CD14-positive monocyte (primary cell): ENCODE measurements around the gene WTAP. TPM values are rescaled to one million over a fixed set of nuclear protein-coding genes. Genes with fewer than 3 reads are reported as not detected.

ENCODE experiments used
- DNase-seq, 3 donors: peaks; one replicate each; pipeline ENCODE4 v3.0.0-alpha.2; 2011 to 2022
- H2AFZ ChIP-seq: 2 replicates; pipeline ENCODE4 v1.6.0; 2012; ENCODE audit warnings: mild to moderate bottlenecking, low read depth, low read length, inconsistent platforms; ENCODE audit not compliant: insufficient read depth, poor library complexity, severe bottlenecking
- H3K27ac ChIP-seq, 2 donors: 1 replicate in 1 of 2; 2 replicates in 1 of 2; pipeline ENCODE4 v1.5.1; 2012 to 2013; ENCODE audit warnings: low read length in 2 of 2, control low read depth in 1 of 2, inconsistent platforms in 1 of 2, low read depth in 1 of 2, mild to moderate bottlenecking in 1 of 2
- H3K27me3 ChIP-seq, 2 donors: one replicate each; pipeline versions ENCODE4 v1.6.0 to v1.6.1; 2011 to 2013; ENCODE audit warnings: low read length in 2 of 2; ENCODE audit not compliant: control insufficient read depth in 2 of 2, insufficient read depth in 2 of 2
- H3K36me3 ChIP-seq, 2 donors: replicated peaks in 1 of 2; 1 replicate in 1 of 2; 2 replicates in 1 of 2; pipeline versions ENCODE4 v1.5.1 to v1.6.1; 2012 to 2013; ENCODE audit warnings: low read length in 2 of 2, control low read depth in 1 of 2, inconsistent platforms in 1 of 2, mild to moderate bottlenecking in 1 of 2; ENCODE audit not compliant: insufficient read depth in 2 of 2, control insufficient read depth in 1 of 2
- H3K4me1 ChIP-seq, 2 donors: 1 replicate in 1 of 2; 2 replicates in 1 of 2; pipeline versions ENCODE4 v1.5.1 to v1.6.1; 2012 to 2013; ENCODE audit warnings: low read length in 2 of 2, control low read depth in 1 of 2, inconsistent platforms in 1 of 2, mild to moderate bottlenecking in 1 of 2, moderate library complexity in 1 of 2; ENCODE audit not compliant: insufficient read depth in 2 of 2, control insufficient read depth in 1 of 2
- H3K4me2 ChIP-seq: replicated peaks from 2 replicates; pipeline ENCODE3; 2012; ENCODE audit warnings: low read length, moderate library complexity, mild to moderate bottlenecking; ENCODE audit not compliant: poor library complexity, severe bottlenecking; ENCODE audit errors: extremely low read depth
- H3K4me3 ChIP-seq, 3 experiments: fragments of 200-600 bp in 1 of 3; sonication (generic) in 1 of 3; replicated peaks in 1 of 3; 1 replicate in 2 of 3; 2 replicates in 1 of 3; pipeline ENCODE4 v1.5.1; 2011 to 2013; ENCODE audit warnings: low read length in 3 of 3, mild to moderate bottlenecking in 3 of 3, control low read depth in 2 of 3, low read depth in 2 of 3, inconsistent platforms in 1 of 3, moderate library complexity in 1 of 3
- H3K79me2 ChIP-seq: 2 replicates; pipeline ENCODE4 v1.6.0; 2012; ENCODE audit warnings: mild to moderate bottlenecking, control low read depth, inconsistent platforms, low read length, moderate library complexity; ENCODE audit not compliant: insufficient read depth
- H3K9ac ChIP-seq: 2 replicates; pipeline ENCODE4 v1.6.0; 2017; ENCODE audit warnings: low read length, mild to moderate bottlenecking; ENCODE audit not compliant: insufficient read depth, poor library complexity, severe bottlenecking
- H3K9me3 ChIP-seq, 2 donors: replicated peaks in 1 of 2; 1 replicate in 1 of 2; 2 replicates in 1 of 2; pipeline versions ENCODE4 v1.5.1 to v1.6.1; 2012 to 2013; ENCODE audit warnings: low read length in 2 of 2, control low read depth in 1 of 2; ENCODE audit not compliant: control insufficient read depth in 1 of 2, insufficient read depth in 1 of 2
- H4K20me1 ChIP-seq: 2 replicates; pipeline ENCODE4 v1.6.0; 2012; ENCODE audit warnings: mild to moderate bottlenecking, low read length, control low read depth, moderate library complexity; ENCODE audit not compliant: insufficient read depth
- H3K27ac Mint-ChIP-seq, 7 donors: one replicate each; pipeline ENCODE4 v1.8.0; 2020; ENCODE audit warnings: mild to moderate bottlenecking in 7 of 7, mixed read lengths in 7 of 7, moderate library complexity in 6 of 7, inconsistent platforms in 2 of 7
- H3K27me3 Mint-ChIP-seq, 3 donors: one replicate each; pipeline ENCODE4 v1.8.0; 2021 to 2022; ENCODE audit warnings: low read depth in 3 of 3, mild to moderate bottlenecking in 3 of 3, mixed read lengths in 3 of 3, moderate library complexity in 3 of 3, inconsistent platforms in 1 of 3
- H3K36me3 Mint-ChIP-seq, 2 donors: one replicate each; pipeline ENCODE4 v1.8.0; 2020; ENCODE audit warnings: mixed read lengths in 2 of 2, inconsistent platforms in 1 of 2, mild to moderate bottlenecking in 1 of 2
- H3K4me1 Mint-ChIP-seq: one replicate; pipeline ENCODE4 v1.8.0; 2020; ENCODE audit warnings: mild to moderate bottlenecking, mixed read lengths
- H3K4me3 Mint-ChIP-seq, 2 donors: one replicate each; pipeline ENCODE4 v1.8.0; 2020; ENCODE audit warnings: mild to moderate bottlenecking in 2 of 2, mixed read lengths in 2 of 2, moderate library complexity in 1 of 2
- H3K9me3 Mint-ChIP-seq, 7 donors: one replicate each; pipeline ENCODE4 v1.8.0; 2020 to 2022; ENCODE audit warnings: mixed read lengths in 7 of 7, mild to moderate bottlenecking in 6 of 7, moderate library complexity in 6 of 7, inconsistent platforms in 2 of 7
- CTCF ChIP-seq: fragments of 200-600 bp; IDR thresholded peaks from one replicate; pipeline ENCODE4 v1.8.0; 2022; ENCODE audit warnings: antibody characterized with exemption, mild to moderate bottlenecking
- WGBS: methylation state at CpG from one replicate; pipeline ENCODE4 v1.1.5; 2013; ENCODE audit warnings: missing lambda C conversion rate; ENCODE audit not compliant: insufficient coverage; 5-methylcytosine and 5-hydroxymethylcytosine counted together
- intact Hi-C, 2 donors: fragments of 100-400 bp; cut with micrococcal nuclease; formaldehyde crosslinking; loops; one replicate each; pipeline versions ENCODE4 v1.15.0 to v1.15.1; 2023
- polyA plus RNA-seq, 3 donors: library from polyadenylated mRNA; depleted of rRNA in 1 of 3; unstranded in 2 of 3; stranded (reverse) in 1 of 3; fragments of 300-500 nt in 2 of 3; fragments of >200 nt in 1 of 3; fragmentation: Illumina TruSeq in 2 of 3; gene quantifications; 1 replicate in 2 of 3; 2 replicates in 1 of 3; pipeline ENCODE4 v1.2.3, GENCODE V29; 2012 to 2021

The WTAP gene
- polyA plus RNA-seq, 3 donors, result 50.8 to 95.9 (median 94.7) TPM

DNA sequence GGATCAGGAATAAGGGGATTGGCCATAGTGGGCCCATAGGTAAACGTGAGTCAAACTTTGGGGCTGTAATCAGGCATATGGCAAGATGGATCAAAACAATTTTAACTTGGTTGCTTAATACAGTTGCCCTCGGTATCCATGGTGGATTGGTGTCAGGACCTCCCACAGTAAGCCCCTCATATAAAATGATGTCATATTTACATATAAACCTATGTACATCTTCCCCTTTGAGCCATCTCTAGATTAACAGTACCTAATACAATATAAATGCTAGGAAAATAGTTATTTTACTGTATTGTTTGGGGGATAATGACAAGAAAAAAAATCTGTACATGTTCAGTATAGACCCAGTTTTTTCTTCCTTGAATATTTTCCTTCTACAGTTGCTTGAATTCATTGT lies 27.1 kb downstream of the WTAP start:
- Histone ChIP-seq H3K9me3 (no peaks in the 10 kb centered on the region), H3K9ac (no peak overlapping the region), H3K27me3 (no peaks in the 10 kb centered on the region), H3K79me2 (peaks cover 39% of the 10 kb centered on the region), H3K4me2 (no peak overlapping the region), H3K36me3 (peaks cover 82 to 95% of the 10 kb centered on the region in 2 donors), H3K27ac (no peak overlapping the region), H2AFZ (no peak overlapping the region), H3K4me3 (no peak overlapping the region), H4K20me1 (peaks cover 68% of the 10 kb centered on the region), H3K4me1 (no peaks in the 10 kb centered on the region)
- H3K27me3 Mint-ChIP-seq, result no peaks in the 10 kb centered on the region
- DNase-seq, result no peak
- H3K36me3 Mint-ChIP-seq, result peaks cover 76 to 86% of the 10 kb centered on the region in 2 donors
- H3K27ac Mint-ChIP-seq, result no peak overlapping the region
- WGBS, result 89% methylated on average over 1 of the region's 2 CpGs
- intact Hi-C loops, result loop anchor here in 1 of 2 donors (5.0 kb wide), 1 partner anchor 33 kb away; the partner anchor contains the start of gene TCP1
- H3K9me3 Mint-ChIP-seq, result no peaks in the 10 kb centered on the region
- H3K4me1 Mint-ChIP-seq, result no peaks in the 10 kb centered on the region
- TF ChIP-seq CTCF, result no peak
- H3K4me3 Mint-ChIP-seq, result no peak overlapping the region

DNA sequence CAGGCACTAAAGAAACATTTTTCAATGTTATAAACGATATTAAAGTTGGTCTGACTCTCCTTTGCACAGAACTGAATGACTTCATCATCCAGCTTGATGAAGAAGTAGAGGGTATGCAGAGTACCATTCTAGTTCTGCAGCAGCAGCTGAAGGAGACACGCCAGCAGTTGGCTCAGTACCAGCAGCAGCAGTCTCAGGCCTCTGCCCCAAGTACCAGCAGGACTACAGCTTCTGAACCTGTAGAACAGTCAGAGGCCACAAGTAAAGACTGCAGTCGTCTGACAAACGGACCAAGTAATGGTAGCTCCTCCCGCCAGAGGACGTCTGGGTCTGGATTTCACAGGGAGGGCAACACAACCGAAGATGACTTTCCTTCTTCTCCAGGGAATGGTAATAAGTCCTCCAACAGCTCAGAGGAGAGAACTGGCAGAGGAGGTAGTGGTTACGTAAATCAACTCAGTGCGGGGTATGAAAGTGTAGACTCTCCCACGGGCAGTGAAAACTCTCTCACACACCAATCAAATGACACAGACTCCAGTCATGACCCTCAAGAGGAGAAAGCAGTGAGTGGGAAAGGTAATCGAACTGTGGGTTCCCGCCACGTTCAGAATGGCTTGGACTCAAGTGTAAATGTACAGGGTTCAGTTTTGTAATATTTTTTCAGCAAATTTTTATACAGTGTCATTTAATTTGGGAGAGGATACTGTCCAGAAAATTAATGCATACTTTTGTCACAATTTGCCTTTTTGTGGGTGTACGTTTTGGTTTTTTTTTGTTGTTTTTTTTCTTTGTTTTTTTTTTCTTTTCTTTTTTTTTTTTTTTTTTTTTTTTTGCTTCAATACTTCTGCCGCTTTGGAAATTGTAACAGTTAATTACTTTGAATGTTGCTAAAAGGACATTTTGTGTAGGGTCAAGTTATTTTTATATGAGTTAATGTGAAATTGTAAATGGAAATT lies 27.9 kb downstream of the WTAP start:
- DNase-seq, result no peak
- H2AFZ ChIP-seq, result no peak overlapping the region
- H3K9ac ChIP-seq, result no peak overlapping the region
- no peak for TF ChIP-seq CTCF
- H3K4me1 Mint-ChIP-seq, result peaks cover 6% of the 10 kb centered on the region
- no peaks in the 10 kb centered on the region for H3K27me3 Mint-ChIP-seq
- peaks cover 2 to 6% of the 10 kb centered on the region in 2 donors for H3K4me1 ChIP-seq
- no peaks in the 10 kb centered on the region for H3K27me3 ChIP-seq
- H3K4me3 Mint-ChIP-seq, result no peak overlapping the region
- no peak overlapping the region for H3K4me3 ChIP-seq
- no peak overlapping the region for H3K4me2 ChIP-seq
- H3K9me3 Mint-ChIP-seq, result no peaks in the 10 kb centered on the region
- H3K9me3 ChIP-seq, result no peaks in the 10 kb centered on the region
- intact Hi-C loops, result loop anchor here in 1 of 2 donors (5.0 kb wide), 1 partner anchor 32 kb away; the partner anchor contains the start of gene TCP1
- peak overlapping the region in 1 of 2 donors; percentile 15 for H3K27ac ChIP-seq
- peaks cover 75 to 87% of the 10 kb centered on the region in 2 donors for H3K36me3 ChIP-seq
- H3K36me3 Mint-ChIP-seq, result peaks cover 68 to 78% of the 10 kb centered on the region in 2 donors
- 86% methylated on average over 2 of the region's 15 CpGs for WGBS
- H4K20me1 ChIP-seq, result peaks cover 64% of the 10 kb centered on the region
- peak overlapping the region in 4 of 7 donors; percentile 1 to 67 (median 20) for H3K27ac Mint-ChIP-seq
- peaks cover 35% of the 10 kb centered on the region for H3K79me2 ChIP-seq
